HG03139 (cell line): Measurements from ENCODE around the gene CD164L2.

Experiments used
- ATAC-seq: cut with Tn5 transposase; IDR thresholded peaks from one replicate; pipeline ENCODE4 v1.9.1; 2021; ENCODE audit not compliant: unreplicated experiment

The CD164L2 gene

GRCh38 chr1:27365372-27366112, 17.6 kb downstream of the CD164L2 start:
- ATAC-seq, result no peak

GRCh38 chr1:27364696-27365371, 18.3 kb downstream of the CD164L2 start:
- no peak for ATAC-seq

- no peak for ATAC-seq
Measured at GRCh38 chr1:27363766-27364695, 19.1 kb downstream of the CD164L2 start.

- ATAC-seq, result no peak
Measured at GRCh38 chr1:27361553-27361952, 21.6 kb downstream of the CD164L2 start.

- ATAC-seq, result no peak
Measured at GRCh38 chr1:27361044-27361402, 22.1 kb downstream of the CD164L2 start.

GRCh38 chr1:27360159-27361043, 22.7 kb downstream of the CD164L2 start:
- no peak for ATAC-seq

- ATAC-seq, result no peak
Measured at GRCh38 chr1:27359822-27360158, 23.3 kb downstream of the CD164L2 start.

- no peak for ATAC-seq
Measured at GRCh38 chr1:27358928-27359313, 24.2 kb downstream of the CD164L2 start.

GRCh38 chr1:27358038-27358927, 24.9 kb downstream of the CD164L2 start:
- ATAC-seq, result no peak

- ATAC-seq, result no peak
Measured at GRCh38 chr1:27357281-27358037, 25.7 kb downstream of the CD164L2 start.

GRCh38 chr1:27356619-27357280, 26.4 kb downstream of the CD164L2 start:
- ATAC-seq, result no peak

GRCh38 chr1:27356277-27356618, 26.9 kb downstream of the CD164L2 start:
- no peak for ATAC-seq

- no peak for ATAC-seq
Measured at GRCh38 chr1:27355683-27356082, 27.4 kb downstream of the CD164L2 start.

- ATAC-seq, result no peak
Measured at GRCh38 chr1:27353629-27354028, 29.5 kb downstream of the CD164L2 start.

- ATAC-seq, result no peak
Measured at GRCh38 chr1:27353166-27353565, 30.0 kb downstream of the CD164L2 start.

GRCh38 chr1:27351541-27352107, 31.5 kb downstream of the CD164L2 start:
- no peak for ATAC-seq

GRCh38 chr1:27350663-27351540, 32.2 kb downstream of the CD164L2 start:
- no peak for ATAC-seq
